H7 (cell line): ENCODE data around the gene TMEM107. TPM values are rescaled to one million over a fixed set of nuclear protein-coding genes. Genes with fewer than 3 reads are reported as not detected.
A peak's percentile ranks its signal among the peaks of the same experiment; 100 is the strongest.

Experiments
- DNase-seq: peaks from one replicate; pipeline ENCODE4 v3.0.0; 2012
- H3K27me3 ChIP-seq: 2 replicates; pipeline ENCODE4 v1.6.0; 2011; ENCODE audit warnings: mild to moderate bottlenecking, low read length; ENCODE audit not compliant: control insufficient read depth, insufficient read depth
- H3K36me3 ChIP-seq: replicated peaks from 2 replicates; pipeline ENCODE4 v1.5.1; 2011; ENCODE audit warnings: low read length; ENCODE audit not compliant: control insufficient read depth, insufficient read depth
- H3K4me3 ChIP-seq: 2 replicates; pipeline ENCODE4 v1.5.1; 2011; ENCODE audit warnings: low read depth, mild to moderate bottlenecking, control low read depth, low read length, moderate library complexity; ENCODE audit not compliant: insufficient read depth
- total RNA-seq: library from RNA; depleted of rRNA; stranded (reverse); fragments of >200 nt; shearing (Covaris generic); gene quantifications from 2 replicates; pipeline ENCODE4 v1.2.3, GENCODE V29; 2014; rRNA removed

Gene TMEM107
- total RNA-seq, 1 experiment from 2014 or later: 27.7 TPM

DNA sequence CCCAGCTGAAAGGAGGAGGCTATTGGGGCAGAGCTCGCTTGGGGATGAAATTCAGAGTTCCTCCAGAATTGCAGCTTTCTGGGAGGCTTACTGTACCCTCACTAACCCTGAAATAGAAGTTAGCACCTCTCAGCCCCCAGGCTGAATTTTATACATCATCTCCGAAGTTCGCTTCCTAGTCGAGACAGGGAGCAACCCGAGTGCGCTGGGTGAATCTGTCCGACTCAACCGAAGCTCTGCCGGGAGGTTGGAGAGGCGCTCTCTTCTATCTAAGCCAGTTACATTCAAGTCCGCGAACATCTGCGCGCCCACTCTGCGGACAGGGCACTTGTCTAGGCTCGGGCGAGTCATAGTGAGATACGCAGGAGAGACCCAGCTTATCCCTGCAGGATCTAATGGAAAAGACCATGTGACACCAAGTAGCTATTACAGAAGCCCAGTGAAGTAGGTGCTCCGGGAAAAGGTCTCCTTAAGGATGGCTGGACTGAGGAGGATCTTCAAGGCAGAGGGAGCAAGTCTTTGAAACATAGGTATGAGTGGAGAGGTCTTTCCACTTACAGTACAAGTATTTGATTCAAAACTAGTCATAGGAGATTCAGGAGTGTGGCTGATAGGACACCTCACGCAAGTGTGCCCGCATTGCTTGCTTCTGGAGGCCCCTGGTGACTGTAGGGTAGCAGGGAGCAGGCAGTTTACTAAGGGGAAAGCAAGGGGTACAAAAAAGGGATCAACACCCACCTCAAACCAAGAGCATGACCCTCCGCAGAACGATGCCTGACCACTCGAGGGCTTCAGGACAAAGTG, 51.6 kb downstream of the TMEM107 start:
- DNase-seq: no peak
- H3K27me3 ChIP-seq: peaks cover 60% of the 10 kb centered on the region

DNA sequence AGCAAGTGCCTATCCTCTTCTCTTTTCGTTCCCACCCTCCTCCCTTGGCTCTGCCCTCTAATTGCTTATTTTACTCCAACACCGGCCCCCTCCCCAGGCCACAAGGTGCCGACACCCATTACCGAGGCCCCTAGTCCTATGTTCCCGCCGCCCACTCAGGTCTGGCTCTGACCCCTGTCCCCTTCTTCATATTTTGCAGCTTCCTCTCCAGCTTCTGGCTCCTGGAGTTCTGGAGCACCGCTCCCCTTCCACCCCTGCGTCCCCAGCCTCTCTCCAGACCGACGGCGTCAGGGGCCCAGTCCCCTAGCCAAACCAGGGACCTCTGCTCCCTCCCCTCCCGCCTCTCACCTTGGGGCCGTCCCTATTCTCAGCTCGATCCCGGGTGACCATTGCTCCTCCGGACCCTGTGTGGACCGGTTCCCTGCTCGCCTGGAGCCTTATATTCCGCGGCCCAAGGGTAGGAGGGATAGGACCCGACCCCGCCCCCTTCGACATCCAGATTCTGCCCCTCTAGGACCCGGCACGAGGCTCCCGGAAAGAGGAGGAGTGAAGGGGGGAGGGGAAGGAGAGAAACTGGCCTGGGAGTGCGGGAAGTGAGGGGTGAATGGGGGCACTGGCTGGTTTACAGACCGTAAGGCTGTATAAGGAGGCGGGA, 52.4 kb downstream of the TMEM107 start, which contains the start of gene HES7:
HES7 (minus strand) TSS at position 412 of the 655 bp plus-strand sequence; CDS start at position 390, 22 bp downstream.
- Histone ChIP-seq H3K36me3 (no peaks in the 10 kb centered on the region), H3K4me3 (peak within 1 kb of the TSS; percentile 74), H3K27me3 (peaks cover 60% of the 10 kb centered on the region)
- DNase-seq: peak; percentile 89

More for the DNA sequence above, 51.6 kb downstream of the TMEM107 start:
- Histone ChIP-seq H3K4me3 (peak overlapping the region; percentile 74), H3K36me3 (no peaks in the 10 kb centered on the region)

DNA sequence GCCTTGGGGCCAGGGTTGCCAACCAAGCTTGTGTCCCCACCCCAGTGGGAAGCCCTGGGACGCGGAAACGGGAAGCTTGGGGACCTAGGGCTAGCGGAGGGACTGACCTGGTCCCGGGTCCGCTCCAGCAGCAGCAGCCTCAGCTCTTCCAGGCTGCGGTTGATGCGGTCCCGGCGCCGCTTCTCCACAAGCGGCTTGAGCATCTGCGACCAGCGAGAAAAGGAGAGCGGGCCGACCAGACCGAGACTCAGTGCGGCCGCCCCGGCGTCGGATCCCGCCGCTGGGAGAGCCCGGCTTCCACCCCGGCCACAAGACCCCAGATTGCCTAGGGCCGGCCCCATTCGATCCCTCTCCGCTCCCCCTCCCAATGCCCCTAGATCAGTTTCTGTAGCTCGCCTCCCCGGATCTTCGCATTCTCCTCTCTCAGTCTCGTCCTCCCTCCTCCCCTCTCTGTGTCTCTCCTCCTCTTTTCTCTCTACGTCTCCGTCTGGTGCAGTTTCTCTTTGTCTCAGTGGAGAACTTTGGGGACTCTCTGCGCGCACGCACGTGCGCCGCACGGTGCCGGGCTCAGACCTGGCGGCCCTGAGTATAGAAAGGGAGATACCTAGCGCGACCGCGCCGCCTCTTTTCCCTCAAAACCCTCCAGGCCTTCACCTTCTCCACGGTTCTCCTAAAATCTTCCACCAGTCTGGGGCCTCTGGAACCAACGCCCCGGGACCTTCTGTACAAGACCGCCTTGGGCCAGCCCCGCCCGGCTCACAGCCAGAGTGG, 53.1 kb downstream of the TMEM107 start:
- peak overlapping the region; percentile 74 for H3K4me3 ChIP-seq
- no peaks in the 10 kb centered on the region for H3K36me3 ChIP-seq
- peaks cover 60% of the 10 kb centered on the region for H3K27me3 ChIP-seq
- peak; percentile 78 for DNase-seq

Other genes with a start within 250 kb of the TMEM107 start
- 0.37 TPM in 1 of 2 replicates, not detected in the other for gene KCNAB3, start 246.5 kb downstream of the TMEM107 start, total RNA-seq
- 8.1 and 12.0 TPM in 2 replicates for gene TRAPPC1, start 244.4 kb downstream of the TMEM107 start, total RNA-seq
- 5.5 and 6.8 TPM in 2 replicates for gene CNTROB, start 244.2 kb downstream of the TMEM107 start, total RNA-seq
- not detected in 2 replicates for gene GUCY2D, start 173.8 kb downstream of the TMEM107 start, total RNA-seq
- gene ALOX15B, start 137.3 kb downstream of the TMEM107 start, total RNA-seq: not detected in 2 replicates
- gene ALOX12B, start 88.7 kb downstream of the TMEM107 start, total RNA-seq: not detected in 2 replicates
- gene ALOXE3, start 57.9 kb downstream of the TMEM107 start, total RNA-seq: not detected in 2 replicates
- 1.3 and 2.1 TPM in 2 replicates for gene HES7, start 52.3 kb downstream of the TMEM107 start, total RNA-seq
- 19.2 and 32.4 TPM in 2 replicates for gene PER1, start 24.0 kb downstream of the TMEM107 start, total RNA-seq
- 7.3 and 10.5 TPM in 2 replicates for gene VAMP2, start 13.4 kb downstream of the TMEM107 start, total RNA-seq
- gene BORCS6, start 13.8 kb upstream of the TMEM107 start, total RNA-seq: 9.9 and 10.7 TPM in 2 replicates
- 209 and 254 TPM in 2 replicates for gene AURKB, start 34.2 kb upstream of the TMEM107 start, total RNA-seq
- gene CTC1, start 71.7 kb upstream of the TMEM107 start, total RNA-seq: 14.1 and 14.3 TPM in 2 replicates
- gene PFAS, start 72.9 kb upstream of the TMEM107 start, total RNA-seq: 101 and 122 TPM in 2 replicates
- 12.7 TPM in 2 replicates for gene RANGRF, start 112.3 kb upstream of the TMEM107 start, total RNA-seq
- gene SLC25A35, start 119.0 kb upstream of the TMEM107 start, total RNA-seq: 2.3 and 5.6 TPM in 2 replicates
- 1.00 and 1.6 TPM in 2 replicates for gene ARHGEF15, start 133.9 kb upstream of the TMEM107 start, total RNA-seq
- not detected in 2 replicates for gene ODF4, start 163.5 kb upstream of the TMEM107 start, total RNA-seq
- gene RPL26, start 206.8 kb upstream of the TMEM107 start, total RNA-seq: 1,833 and 2,305 TPM in 2 replicates
- gene RNF222, start 221.4 kb upstream of the TMEM107 start, total RNA-seq: not detected in 2 replicates